Stimulated activated CD4-positive, alpha-beta T cell treated with anti-CD3 and anti-CD28 coated beads, Interleukin-1b, Interleukin-23, amount 100 ng/mL, for 4 hours (primary cell): Measurements from ENCODE around the gene GPX2.

Source experiments
- DNase-seq, 2 donors: peaks; one replicate each; pipeline ENCODE4 v3.0.0-alpha.2; 2020; ENCODE audit warnings: low read depth in 2 of 2

Gene GPX2

DNA sequence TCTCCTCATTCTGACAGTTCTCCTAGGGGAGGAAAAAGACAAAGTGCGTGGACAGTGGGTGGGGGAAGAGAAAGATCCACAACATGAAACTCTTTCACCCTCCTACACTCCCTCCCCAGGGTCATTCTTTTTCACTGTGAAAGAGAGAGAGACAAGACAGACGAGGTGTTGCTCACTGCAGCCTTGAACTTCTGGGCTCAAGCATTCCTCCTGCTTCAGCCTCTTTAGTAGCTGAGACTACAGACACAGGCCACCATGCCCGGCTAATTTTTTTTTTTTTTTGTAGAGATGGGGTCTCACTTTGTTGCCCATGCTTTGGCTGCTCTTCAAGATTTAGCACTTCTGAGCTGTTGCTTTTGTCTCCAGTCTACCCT is 2.7 kb downstream of the GPX2 start:
- DNase-seq = no peak

- DNase-seq = no peak
Measured at GRCh38 chr14:64938972-64939816, 3.4 kb downstream of the GPX2 start.

DNA sequence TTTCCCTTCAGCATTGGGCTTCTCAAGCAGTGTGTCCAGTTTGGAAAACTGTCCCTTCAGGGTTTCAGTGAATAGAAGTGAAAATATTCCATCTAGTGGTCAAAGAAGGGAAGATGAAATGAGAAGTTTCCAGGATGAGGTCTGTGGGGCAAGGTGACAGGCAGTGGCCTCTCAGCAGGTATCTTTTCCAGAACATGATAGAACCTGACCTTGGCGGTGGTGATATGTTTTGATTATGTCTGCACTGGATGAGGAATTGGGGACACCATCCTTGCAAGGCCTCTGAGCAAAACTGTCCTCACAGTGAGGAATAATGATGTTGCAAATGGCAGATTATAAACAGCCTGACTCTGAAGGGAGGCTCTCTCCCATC is 4.7 kb downstream of the GPX2 start:
- no peak for DNase-seq

GRCh38 chr14:64937171-64937820 is 5.2 kb downstream of the GPX2 start:
- no peak for DNase-seq

GRCh38 chr14:64935508-64935907 is 7.0 kb downstream of the GPX2 start:
- DNase-seq = no peak

- no peak for DNase-seq
Measured at GRCh38 chr14:64934338-64934929, 8.1 kb downstream of the GPX2 start.

DNA sequence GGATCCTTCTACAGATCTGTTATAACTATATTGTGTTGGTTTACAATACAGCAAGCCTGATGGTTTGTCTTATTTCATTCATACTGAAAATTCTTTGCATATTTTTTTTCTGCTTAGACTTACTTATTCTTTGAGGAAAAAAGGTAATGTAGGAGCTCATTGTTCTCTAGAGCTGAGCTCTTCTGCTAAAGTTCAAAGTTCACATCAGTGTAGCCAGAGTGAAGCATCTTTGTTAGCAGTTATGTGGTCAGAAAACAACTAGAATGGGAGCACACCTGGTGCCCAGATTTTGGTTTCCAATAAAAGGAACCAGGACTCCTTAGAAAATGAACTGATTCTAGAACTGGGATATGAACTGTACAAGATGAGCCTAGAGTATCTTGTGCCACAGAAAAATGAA is 10.3 kb downstream of the GPX2 start:
- DNase-seq = no peak

- DNase-seq = no peak
Measured at GRCh38 chr14:64931123-64931522, 11.4 kb downstream of the GPX2 start.

DNA sequence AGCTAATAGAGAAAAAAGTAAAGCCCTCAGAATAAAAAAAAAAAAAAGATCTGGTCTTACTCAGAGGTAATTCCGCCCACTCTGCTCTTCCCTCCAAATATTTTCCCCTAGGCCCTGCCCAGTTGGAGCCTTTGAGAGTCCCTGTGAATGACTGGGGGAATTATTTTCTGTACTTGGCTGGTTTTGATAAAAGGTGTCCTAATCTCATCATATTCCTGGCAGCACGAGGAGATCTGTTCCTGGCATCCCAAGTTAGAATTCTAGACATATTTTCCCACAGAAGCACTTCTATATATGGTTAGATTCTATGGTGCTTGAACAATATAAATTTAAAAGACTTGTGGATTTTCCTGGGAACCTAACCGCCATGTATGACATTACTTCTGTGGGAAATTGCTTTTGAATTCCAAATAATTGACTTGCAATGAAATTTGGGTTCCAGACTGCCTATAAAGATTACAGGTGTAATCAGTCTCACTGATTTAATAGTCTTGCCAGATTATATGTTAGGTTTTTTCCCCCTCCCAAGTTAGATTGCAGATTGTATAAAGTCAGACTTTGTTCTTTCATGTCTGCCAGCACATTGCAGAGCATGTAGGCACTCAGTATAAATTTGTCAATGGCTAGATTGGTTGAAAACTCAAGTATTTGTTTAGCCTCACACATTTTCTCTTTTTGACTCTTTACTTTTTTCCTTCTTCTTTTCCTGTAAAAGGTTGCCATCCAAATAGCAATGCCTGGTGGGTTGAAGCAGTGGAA is 12.3 kb downstream of the GPX2 start:
- DNase-seq = no peak

DNA sequence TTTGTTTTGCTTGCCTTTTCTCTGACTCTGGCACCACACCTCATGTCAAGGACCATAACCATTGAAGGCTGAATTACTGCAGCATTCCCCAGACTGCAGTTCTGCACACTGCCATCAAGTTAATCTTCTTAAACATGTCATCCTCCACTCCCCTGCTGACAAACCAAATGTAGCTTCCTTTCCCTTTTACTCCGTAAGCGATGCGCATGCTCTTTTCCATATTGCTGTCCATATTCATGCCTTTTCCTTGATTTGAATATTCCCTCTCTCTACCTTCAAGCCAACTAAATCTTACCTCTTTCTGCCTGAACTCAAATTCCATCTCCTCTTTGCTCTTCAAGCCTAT is 13.6 kb downstream of the GPX2 start:
- DNase-seq = no peak

DNA sequence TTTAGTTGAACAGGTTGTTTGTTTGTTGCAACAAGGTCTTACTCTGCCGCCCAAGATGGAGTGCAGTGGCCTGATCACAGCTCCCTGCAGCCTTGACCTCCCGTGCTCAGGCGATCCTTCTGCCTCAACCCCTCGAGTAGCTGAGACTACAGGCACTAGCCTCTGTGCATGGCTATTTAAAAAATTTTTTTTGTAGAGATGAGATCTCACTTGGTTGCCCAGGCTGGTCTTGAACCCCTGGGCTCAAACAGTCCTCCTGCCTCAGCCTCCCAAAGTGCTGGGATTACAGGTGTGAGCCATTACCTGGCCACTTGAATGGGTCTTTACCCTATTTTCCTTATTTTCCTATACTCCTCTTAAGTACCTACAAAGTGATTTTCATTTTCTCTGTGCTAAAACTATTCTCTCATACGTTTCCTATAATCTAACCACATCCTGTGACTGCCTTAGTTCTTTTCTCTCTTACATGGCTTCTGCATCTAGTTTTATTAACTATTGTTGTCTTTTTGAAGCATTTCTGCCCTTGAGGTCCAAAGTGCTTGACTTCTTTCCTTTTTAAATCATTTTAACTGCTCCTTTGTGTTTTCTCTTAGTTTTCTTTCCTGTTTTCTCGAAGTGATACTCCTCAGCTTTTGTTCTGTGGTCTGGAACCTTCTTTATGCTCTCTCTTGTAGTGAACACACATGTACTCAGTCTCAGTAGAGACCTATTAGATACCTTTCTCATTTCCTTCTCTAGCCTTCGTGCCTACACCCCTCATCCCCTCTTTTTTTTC is 14.1 kb downstream of the GPX2 start:
- no peak for DNase-seq

DNA sequence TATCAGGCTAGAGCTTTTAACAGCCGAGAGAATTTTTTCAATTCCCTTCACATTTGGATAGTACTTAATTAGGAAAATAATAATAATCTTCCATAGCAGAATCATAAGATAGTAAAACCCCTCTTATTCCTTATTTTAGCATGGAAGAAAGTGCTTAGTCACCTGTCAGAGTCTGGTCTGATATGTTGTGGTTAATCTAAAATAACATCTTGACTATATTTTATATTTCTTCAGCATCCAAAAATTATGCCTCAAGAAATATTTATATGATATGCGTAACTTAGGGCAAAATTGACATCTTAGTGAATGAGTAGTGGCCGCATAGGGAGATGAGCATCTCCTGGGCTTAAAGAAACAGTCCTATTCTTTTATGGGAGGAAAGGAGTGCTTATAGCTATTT is 15.5 kb downstream of the GPX2 start:
- DNase-seq = no peak

GRCh38 chr14:64926398-64926995 is 16.0 kb downstream of the GPX2 start:
- DNase-seq = no peak

DNA sequence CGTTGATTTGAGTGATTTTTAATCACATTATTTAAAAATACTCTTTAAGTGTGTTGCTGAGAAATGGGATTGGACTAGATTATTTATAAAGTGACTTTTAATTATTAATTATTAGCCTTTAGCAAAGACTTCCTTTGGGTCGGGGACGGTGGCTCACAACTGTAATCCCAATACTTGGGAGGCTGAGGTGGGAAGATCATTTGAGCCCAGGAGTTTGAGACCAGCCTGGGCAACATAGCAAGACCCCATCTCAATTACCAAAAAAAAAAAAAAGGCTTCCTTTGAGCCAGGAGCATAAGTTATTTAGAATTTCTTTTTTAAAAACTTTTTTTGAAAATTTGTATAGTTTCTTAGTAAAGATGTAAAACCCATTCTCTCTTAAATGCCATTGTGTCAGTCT is 19.5 kb downstream of the GPX2 start:
- DNase-seq = no peak

DNA sequence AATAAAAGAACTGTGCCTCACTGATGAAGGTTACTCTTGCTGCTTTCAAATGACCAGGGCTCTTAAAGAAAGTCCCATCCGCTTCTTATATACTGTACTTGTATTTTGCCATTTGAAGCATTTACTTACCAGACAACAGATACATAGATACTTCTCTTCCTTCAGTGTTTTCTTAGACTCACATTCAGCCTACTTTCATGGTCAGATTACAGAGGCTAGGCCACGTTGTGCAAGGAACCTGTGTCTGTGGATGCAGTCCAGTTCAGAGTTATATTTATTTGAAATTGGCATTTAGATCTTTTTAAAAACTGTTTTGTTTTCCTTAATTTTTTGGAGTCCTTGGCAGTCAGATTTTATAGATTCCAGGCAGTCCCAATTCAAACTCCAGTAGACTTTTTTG is 22.1 kb downstream of the GPX2 start:
- no peak for DNase-seq

GRCh38 chr14:64919618-64920017 is 22.9 kb downstream of the GPX2 start:
- DNase-seq = no peak

DNA sequence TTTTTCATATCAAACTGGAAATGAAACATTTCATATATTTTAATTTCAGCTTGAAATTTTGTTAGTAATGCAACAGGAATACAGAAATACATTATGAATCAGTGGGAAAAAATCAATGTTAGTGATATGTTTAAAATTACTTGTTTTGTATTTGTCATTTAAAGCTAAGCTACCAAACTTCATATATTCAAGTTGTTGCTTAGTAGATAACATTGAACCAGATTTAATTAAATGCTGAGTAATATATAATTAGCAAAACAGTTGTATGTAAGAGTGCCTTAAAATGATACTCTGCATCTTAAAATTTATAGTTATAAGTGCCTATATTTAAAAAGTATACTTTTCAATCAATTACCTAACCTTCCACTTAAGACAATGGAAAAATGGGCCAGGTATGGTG is 23.3 kb downstream of the GPX2 start:
- no peak for DNase-seq

DNA sequence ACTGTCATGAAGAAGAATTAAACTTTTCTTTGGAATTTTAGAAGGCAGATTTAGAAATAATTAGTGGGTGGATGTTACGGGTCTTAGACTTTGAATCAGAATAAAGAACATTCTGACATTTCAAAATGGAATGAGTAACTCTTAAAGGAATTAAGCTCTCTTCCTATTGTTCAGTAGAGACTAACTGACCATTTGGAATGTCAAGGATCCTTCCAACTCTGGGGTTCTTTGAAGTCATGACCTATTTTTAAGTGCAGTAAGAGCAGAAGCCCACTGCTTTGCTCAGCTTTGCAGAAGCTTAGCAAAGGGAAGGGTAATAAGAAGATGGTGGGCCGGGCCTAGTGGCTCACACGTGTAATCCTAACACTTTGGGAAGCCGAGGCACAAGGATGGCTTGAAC is 24.3 kb downstream of the GPX2 start:
- no peak for DNase-seq

- no peak for DNase-seq
Measured at GRCh38 chr14:64915797-64916196, 26.7 kb downstream of the GPX2 start.

- DNase-seq = no peak
Measured at GRCh38 chr14:64915029-64915424, 27.5 kb downstream of the GPX2 start.

GRCh38 chr14:64914237-64915028 is 28.1 kb downstream of the GPX2 start, which contains the start of gene CHURC1:
CHURC1 (plus strand) TSS chr14:64914455; CDS start chr14:64914496, 41 bp downstream.
- DNase-seq = peak; percentile 89 to 97
